GM12878 (cell line): ENCODE results near the gene ITPR3. TPM values are rescaled to one million over a fixed set of nuclear protein-coding genes. Genes with fewer than 3 reads are reported as not detected.

Experiments
- ATAC-seq: fragments of 200-7000 bp; cut with Tn5 transposase; 3 replicates; pipeline ENCODE4 v1.9.1; 2020; ENCODE audit warnings: mild to moderate bottlenecking, moderate library complexity
- BruUV-seq: library from RNA; stranded (reverse); fragments of 400-500 nt; replicated peaks from 2 replicates; lab custom pipeline; 2021; lab: Mats Ljungman, UMichigan
- CTCF ChIA-PET: fragments of 300-600 bp; sonication (Branson Sonifier 250); formaldehyde crosslinking; extraction: SDS; loops from one replicate; lab custom pipeline; 2021; ENCODE audit warnings: inconsistent platforms; lab: Yijun Ruan, JAX
- POLR2A ChIA-PET: fragments of 350-600 bp; formaldehyde crosslinking; extraction: SDS; loops from one replicate; lab custom pipeline; 2021; ENCODE audit warnings: inconsistent platforms; lab: Charles Lee
- RAD21 ChIA-PET: fragments of 300-600 bp; sonication (Branson Sonifier 250); formaldehyde crosslinking; loops from one replicate; lab custom pipeline; 2023; ENCODE audit warnings: antibody characterized with exemption; ENCODE audit not compliant: unreplicated experiment; lab: Charles Lee
- SMC1A ChIA-PET: fragments of 300-600 bp; sonication (Branson Sonifier 250); formaldehyde crosslinking; loops from one replicate; lab custom pipeline; 2023; ENCODE audit not compliant: unreplicated experiment, uncharacterized antibody; lab: Charles Lee
- DNase-seq: peaks from one replicate; pipeline ENCODE4 v3.0.0-alpha.2; 2011; ENCODE audit warnings: low read depth, low spot score
- FAIRE-seq: peaks from 3 replicates; lab custom pipeline; 2011; peaks lifted over from hg19 to GRCh38; lab: Jason Lieb, UNC
- H2AFZ ChIP-seq: 2 replicates; pipeline ENCODE4 v1.6.0; 2011; ENCODE audit warnings: low read depth, low read length, control low read depth; ENCODE audit not compliant: control insufficient read depth
- H3K27ac ChIP-seq: 2 replicates; pipeline ENCODE4 v1.5.1; 2011; ENCODE audit warnings: control low read depth; ENCODE audit not compliant: control insufficient read depth, insufficient read depth
- H3K27me3 ChIP-seq, 2 experiments: replicated peaks in 1 of 2; 2 replicates each; pipeline versions ENCODE4 v1.6.0 to v1.6.1; 2011; ENCODE audit warnings: low read length in 1 of 2; ENCODE audit not compliant: control insufficient read depth in 2 of 2, insufficient read depth in 2 of 2
- H3K36me3 ChIP-seq, 2 experiments: 2 replicates each; pipeline ENCODE4 v1.5.1; 2011; ENCODE audit warnings: low read length in 1 of 2; ENCODE audit not compliant: control insufficient read depth in 2 of 2, insufficient read depth in 2 of 2
- H3K4me1 ChIP-seq: 2 replicates; pipeline ENCODE4 v1.6.1; 2011; ENCODE audit warnings: mild to moderate bottlenecking, low read length, moderate library complexity, mixed read lengths; ENCODE audit not compliant: control insufficient read depth, insufficient read depth
- H3K4me2 ChIP-seq: 2 replicates; pipeline ENCODE4 v1.6.0; 2011; ENCODE audit warnings: control low read depth; ENCODE audit not compliant: control insufficient read depth, insufficient read depth
- H3K4me3 ChIP-seq: fragments of 200-600 bp; sonication (generic); 2 replicates; pipeline ENCODE4 v1.5.1; 2016
- H3K79me2 ChIP-seq: 2 replicates; pipeline ENCODE4 v1.6.0; 2011; ENCODE audit warnings: low read length; ENCODE audit not compliant: control insufficient read depth, insufficient read depth
- H3K9ac ChIP-seq: 2 replicates; pipeline ENCODE4 v1.8.0; 2011; ENCODE audit warnings: low read length, control low read depth, mixed read lengths; ENCODE audit not compliant: control insufficient read depth, insufficient read depth
- H3K9me3 ChIP-seq: replicated peaks from 3 replicates; pipeline ENCODE4 v1.5.1; 2011; ENCODE audit warnings: mild to moderate bottlenecking, low read length; ENCODE audit not compliant: control insufficient read depth, insufficient read depth
- H4K20me1 ChIP-seq: 2 replicates; pipeline ENCODE4 v1.6.0; 2011; ENCODE audit not compliant: control insufficient read depth, insufficient read depth
- MTA3 ChIP-seq: IDR thresholded peaks from 2 replicates; pipeline ENCODE4 v1.6.1; 2012; ENCODE audit warnings: low read length, inconsistent platforms, borderline replicate concordance
- POLR2AphosphoS2 ChIP-seq: IDR thresholded peaks from 2 replicates; pipeline ENCODE4 v1.6.1; 2011; ENCODE audit warnings: low read depth, mild to moderate bottlenecking, low read length, improper control_type of control experiment, moderate library complexity
- WGBS: methylation state at CpG from one replicate; pipeline ENCODE4 v1.1.6; 2016; ENCODE audit warnings: low lambda C conversion rate; ENCODE audit not compliant: insufficient replicate concordance, insufficient coverage; ENCODE audit errors: missing lambda C conversion rate; 5-methylcytosine and 5-hydroxymethylcytosine counted together
- in situ Hi-C: fragments of 300-500 bp; cut with MboI; formaldehyde crosslinking; loops from 9 replicates; pipeline ENCODE4 v1.14.3; 2018; ENCODE audit warnings: mixed read lengths
- intact Hi-C: fragments of 100-400 bp; cut with micrococcal nuclease; formaldehyde crosslinking; loops from one replicate; pipeline ENCODE4 v1.14.2; 2022; ENCODE audit not compliant: unreplicated experiment
- polyA plus RNA-seq, 11 experiments: library from polyadenylated mRNA; depleted of rRNA in 4 of 11; unstranded in 6 of 11; stranded (reverse) in 5 of 11; fragments of >200 nt; fragmentation: Nextera tagmentation in 4 of 11; fragmentation: Illumina TruSeq in 1 of 11; extraction: Ambion mirVana in 4 of 11; extraction: Trizol in 1 of 11; gene quantifications; 1 replicate in 1 of 11; 2 replicates in 10 of 11; pipeline versions ENCODE4 v1.2.1 to v1.2.3, GENCODE V29; 2011 to 2016; ENCODE audit warnings: inconsistent platforms in 2 of 11, missing spikeins in 2 of 11, low read depth in 1 of 11
- total RNA-seq, 4 experiments: library from RNA; depleted of rRNA in 3 of 4; stranded (reverse); fragments of >200 nt in 3 of 4; fragmentation: Illumina TruSeq in 1 of 4; extraction: Trizol in 1 of 4; gene quantifications; 2 replicates each; pipeline versions ENCODE4 v1.2.1 to v1.2.3, GENCODE V29; 2013 to 2021
- TF ChIP-seq, protein P1 (sequence below): fragments of 450-650 bp; IDR thresholded peaks from 2 replicates; pipeline ENCODE4 v1.6.1; 2017; ENCODE audit warnings: mild to moderate bottlenecking, moderate library complexity
- TF ChIP-seq, protein P2 (sequence below): IDR thresholded peaks from 2 replicates; pipeline ENCODE4 v1.6.1; 2011; ENCODE audit warnings: low read depth, mild to moderate bottlenecking, low read length, moderate library complexity, borderline replicate concordance; ENCODE audit errors: extremely low read depth

The ITPR3 gene
- total and polyA plus RNA-seq, 10 of the 15 experiments (the other 5 are each of a cell fraction or from before 2014, with no cell fraction given) = 0.32 to 34.0 (median 11.9) TPM

DNA sequence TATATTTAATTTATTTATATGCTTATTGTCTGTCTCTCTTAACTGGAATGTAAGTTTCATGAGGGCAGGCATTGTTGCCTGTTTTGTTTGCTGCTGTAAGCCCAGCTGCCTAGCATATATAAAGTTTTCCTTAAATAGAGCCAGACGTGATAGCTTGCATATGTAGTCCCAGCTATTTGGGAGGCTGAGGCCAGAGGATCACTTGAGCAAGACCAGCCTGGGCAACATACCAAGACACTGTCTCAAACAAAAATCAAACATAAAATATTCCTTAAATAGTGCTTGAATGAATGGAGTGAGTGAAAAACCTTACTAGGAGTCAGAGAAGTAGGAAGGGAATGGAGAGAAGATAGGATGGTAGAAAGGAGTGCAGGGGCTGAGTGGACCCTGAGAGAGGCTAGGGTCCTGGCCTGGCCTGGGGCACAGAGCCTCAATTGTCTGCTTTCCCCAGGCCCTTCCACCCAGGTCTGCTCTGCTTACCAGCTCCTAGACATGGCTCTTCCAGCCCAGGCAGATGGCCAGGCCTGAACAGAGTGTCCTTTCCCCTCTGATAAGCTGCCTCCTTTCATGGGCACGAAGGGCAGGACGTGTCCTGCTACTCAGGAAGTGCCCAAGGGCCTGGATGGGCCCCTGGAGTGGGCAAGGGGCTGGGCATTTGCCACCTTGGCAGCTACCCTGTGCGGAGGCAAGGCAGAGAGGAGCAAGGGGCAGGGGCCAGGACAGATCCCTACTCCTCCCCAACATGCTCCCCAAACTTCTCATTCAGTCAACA lies 23.4 kb upstream of the ITPR3 start (continued):
- TF ChIP-seq, protein P1, sequence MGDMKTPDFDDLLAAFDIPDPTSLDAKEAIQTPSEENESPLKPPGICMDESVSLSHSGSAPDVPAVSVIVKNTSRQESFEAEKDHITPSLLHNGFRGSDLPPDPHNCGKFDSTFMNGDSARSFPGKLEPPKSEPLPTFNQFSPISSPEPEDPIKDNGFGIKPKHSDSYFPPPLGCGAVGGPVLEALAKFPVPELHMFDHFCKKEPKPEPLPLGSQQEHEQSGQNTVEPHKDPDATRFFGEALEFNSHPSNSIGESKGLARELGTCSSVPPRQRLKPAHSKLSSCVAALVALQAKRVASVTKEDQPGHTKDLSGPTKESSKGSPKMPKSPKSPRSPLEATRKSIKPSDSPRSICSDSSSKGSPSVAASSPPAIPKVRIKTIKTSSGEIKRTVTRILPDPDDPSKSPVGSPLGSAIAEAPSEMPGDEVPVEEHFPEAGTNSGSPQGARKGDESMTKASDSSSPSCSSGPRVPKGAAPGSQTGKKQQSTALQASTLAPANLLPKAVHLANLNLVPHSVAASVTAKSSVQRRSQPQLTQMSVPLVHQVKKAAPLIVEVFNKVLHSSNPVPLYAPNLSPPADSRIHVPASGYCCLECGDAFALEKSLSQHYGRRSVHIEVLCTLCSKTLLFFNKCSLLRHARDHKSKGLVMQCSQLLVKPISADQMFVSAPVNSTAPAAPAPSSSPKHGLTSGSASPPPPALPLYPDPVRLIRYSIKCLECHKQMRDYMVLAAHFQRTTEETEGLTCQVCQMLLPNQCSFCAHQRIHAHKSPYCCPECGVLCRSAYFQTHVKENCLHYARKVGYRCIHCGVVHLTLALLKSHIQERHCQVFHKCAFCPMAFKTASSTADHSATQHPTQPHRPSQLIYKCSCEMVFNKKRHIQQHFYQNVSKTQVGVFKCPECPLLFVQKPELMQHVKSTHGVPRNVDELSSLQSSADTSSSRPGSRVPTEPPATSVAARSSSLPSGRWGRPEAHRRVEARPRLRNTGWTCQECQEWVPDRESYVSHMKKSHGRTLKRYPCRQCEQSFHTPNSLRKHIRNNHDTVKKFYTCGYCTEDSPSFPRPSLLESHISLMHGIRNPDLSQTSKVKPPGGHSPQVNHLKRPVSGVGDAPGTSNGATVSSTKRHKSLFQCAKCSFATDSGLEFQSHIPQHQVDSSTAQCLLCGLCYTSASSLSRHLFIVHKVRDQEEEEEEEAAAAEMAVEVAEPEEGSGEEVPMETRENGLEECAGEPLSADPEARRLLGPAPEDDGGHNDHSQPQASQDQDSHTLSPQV = no peak

DNA sequence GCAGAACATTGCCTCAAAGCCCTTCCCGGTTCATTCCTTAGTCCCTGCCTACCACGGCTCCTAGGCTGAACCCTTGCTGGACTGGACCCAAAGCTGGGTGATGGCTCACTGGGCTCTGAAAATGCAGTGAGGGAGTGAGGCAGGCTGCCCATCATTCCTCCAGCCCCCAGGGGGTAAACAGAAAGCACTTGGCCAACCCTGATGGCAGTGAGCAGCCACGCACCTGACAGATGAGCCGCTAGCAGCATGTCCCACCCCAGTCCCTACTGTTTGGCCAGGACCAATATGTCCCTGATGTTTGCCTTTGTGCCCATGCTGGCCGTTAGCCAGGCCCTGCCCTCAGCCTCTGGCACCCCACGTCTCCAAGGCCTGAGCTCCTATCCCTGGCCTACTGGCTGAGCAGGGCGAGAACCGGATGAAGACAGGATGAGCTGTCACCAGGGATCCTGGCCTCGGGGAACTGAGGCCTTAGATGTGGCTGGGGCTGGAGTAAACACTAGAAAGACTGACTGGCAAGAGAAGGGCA lies 21.6 kb upstream of the ITPR3 start:
- ChIA-PET RAD21 (no interaction called here), SMC1A (interaction anchor here (1.0 kb wide), 1 partner anchor 9 kb away, joined by 3 read pairs; no protein-coding TSS in a partner anchor), POLR2A (no interaction called here), CTCF (interaction anchor here (0.9 to 5.0 kb wide), 2 partner anchors 8 to 10 kb away, joined by 4 to 19 read pairs; no protein-coding TSS in a partner anchor)
- ATAC-seq (no peak), FAIRE-seq (no peak), DNase-seq (no peak)
- intact Hi-C loops = no loop called here
- no peaks in the 10 kb centered on the region for H3K79me2 ChIP-seq
- no TSS peak for BruUV-seq
- H3K36me3 ChIP-seq = no peaks in the 10 kb centered on the region
- H3K4me2 ChIP-seq = no peak overlapping the region
- H3K27ac ChIP-seq = no peak overlapping the region
- no peaks in the 10 kb centered on the region for H4K20me1 ChIP-seq
- no peak overlapping the region for H2AFZ ChIP-seq
- no peaks in the 10 kb centered on the region for H3K9me3 ChIP-seq
- TF ChIP-seq, protein P2, sequence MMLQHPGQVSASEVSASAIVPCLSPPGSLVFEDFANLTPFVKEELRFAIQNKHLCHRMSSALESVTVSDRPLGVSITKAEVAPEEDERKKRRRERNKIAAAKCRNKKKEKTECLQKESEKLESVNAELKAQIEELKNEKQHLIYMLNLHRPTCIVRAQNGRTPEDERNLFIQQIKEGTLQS = no peak
- no peak for TF ChIP-seq MTA3
- no peak for TF ChIP-seq POLR2AphosphoS2
- H3K27me3 ChIP-seq = no peaks in the 10 kb centered on the region
- H3K4me1 ChIP-seq = peaks cover 6% of the 10 kb centered on the region
- 76% methylated on average over 9 of the region's 9 CpGs for WGBS
- no peak overlapping the region for H3K4me3 ChIP-seq
- in situ Hi-C loops = no loop called here
- no peak overlapping the region for H3K9ac ChIP-seq
